GM12878 (cell line): ENCODE data around the gene ATXN8OS. TPM values are rescaled to one million over a fixed set of nuclear protein-coding genes. Genes with fewer than 3 reads are reported as not detected.

ENCODE experiments used
- ATAC-seq: fragments of 200-7000 bp; cut with Tn5 transposase; 3 replicates; pipeline ENCODE4 v1.9.1; 2020; ENCODE audit warnings: mild to moderate bottlenecking, moderate library complexity
- BruUV-seq: library from RNA; stranded (reverse); fragments of 400-500 nt; replicated peaks from 2 replicates; lab custom pipeline; 2021; lab: Mats Ljungman, UMichigan
- CTCF ChIA-PET: fragments of 300-600 bp; sonication (Branson Sonifier 250); formaldehyde crosslinking; extraction: SDS; loops from one replicate; lab custom pipeline; 2021; ENCODE audit warnings: inconsistent platforms; lab: Yijun Ruan, JAX
- POLR2A ChIA-PET: fragments of 350-600 bp; formaldehyde crosslinking; extraction: SDS; loops from one replicate; lab custom pipeline; 2021; ENCODE audit warnings: inconsistent platforms; lab: Charles Lee
- RAD21 ChIA-PET: fragments of 300-600 bp; sonication (Branson Sonifier 250); formaldehyde crosslinking; loops from one replicate; lab custom pipeline; 2023; ENCODE audit warnings: antibody characterized with exemption; ENCODE audit not compliant: unreplicated experiment; lab: Charles Lee
- SMC1A ChIA-PET: fragments of 300-600 bp; sonication (Branson Sonifier 250); formaldehyde crosslinking; loops from one replicate; lab custom pipeline; 2023; ENCODE audit not compliant: unreplicated experiment, uncharacterized antibody; lab: Charles Lee
- DNase-seq: peaks from one replicate; pipeline ENCODE4 v3.0.0-alpha.2; 2011; ENCODE audit warnings: low read depth, low spot score
- FAIRE-seq: peaks from 3 replicates; lab custom pipeline; 2011; peaks lifted over from hg19 to GRCh38; lab: Jason Lieb, UNC
- H2AFZ ChIP-seq: 2 replicates; pipeline ENCODE4 v1.6.0; 2011; ENCODE audit warnings: low read depth, low read length, control low read depth; ENCODE audit not compliant: control insufficient read depth
- H3K27ac ChIP-seq: 2 replicates; pipeline ENCODE4 v1.5.1; 2011; ENCODE audit warnings: control low read depth; ENCODE audit not compliant: control insufficient read depth, insufficient read depth
- H3K27me3 ChIP-seq, 2 experiments: replicated peaks in 1 of 2; 2 replicates each; pipeline versions ENCODE4 v1.6.0 to v1.6.1; 2011; ENCODE audit warnings: low read length in 1 of 2; ENCODE audit not compliant: control insufficient read depth in 2 of 2, insufficient read depth in 2 of 2
- H3K36me3 ChIP-seq, 2 experiments: 2 replicates each; pipeline ENCODE4 v1.5.1; 2011; ENCODE audit warnings: low read length in 1 of 2; ENCODE audit not compliant: control insufficient read depth in 2 of 2, insufficient read depth in 2 of 2
- H3K4me1 ChIP-seq: 2 replicates; pipeline ENCODE4 v1.6.1; 2011; ENCODE audit warnings: mild to moderate bottlenecking, low read length, moderate library complexity, mixed read lengths; ENCODE audit not compliant: control insufficient read depth, insufficient read depth
- H3K4me2 ChIP-seq: 2 replicates; pipeline ENCODE4 v1.6.0; 2011; ENCODE audit warnings: control low read depth; ENCODE audit not compliant: control insufficient read depth, insufficient read depth
- H3K4me3 ChIP-seq: fragments of 200-600 bp; sonication (generic); 2 replicates; pipeline ENCODE4 v1.5.1; 2016
- H3K79me2 ChIP-seq: 2 replicates; pipeline ENCODE4 v1.6.0; 2011; ENCODE audit warnings: low read length; ENCODE audit not compliant: control insufficient read depth, insufficient read depth
- H3K9ac ChIP-seq: 2 replicates; pipeline ENCODE4 v1.8.0; 2011; ENCODE audit warnings: low read length, control low read depth, mixed read lengths; ENCODE audit not compliant: control insufficient read depth, insufficient read depth
- H3K9me3 ChIP-seq: replicated peaks from 3 replicates; pipeline ENCODE4 v1.5.1; 2011; ENCODE audit warnings: mild to moderate bottlenecking, low read length; ENCODE audit not compliant: control insufficient read depth, insufficient read depth
- H4K20me1 ChIP-seq: 2 replicates; pipeline ENCODE4 v1.6.0; 2011; ENCODE audit not compliant: control insufficient read depth, insufficient read depth
- BMI1 ChIP-seq: fragments of 450-650 bp; IDR thresholded peaks from 2 replicates; pipeline ENCODE4 v1.6.1; 2016; ENCODE audit warnings: mild to moderate bottlenecking, moderate library complexity, borderline replicate concordance
- EED ChIP-seq: sonication (generic); IDR thresholded peaks from 2 replicates; pipeline ENCODE4 v1.6.1; 2016; ENCODE audit warnings: antibody characterized with exemption, low read depth
- GATAD2B ChIP-seq: fragments of 450-650 bp; conservative IDR thresholded peaks from 2 replicates; pipeline ENCODE4 v1.6.1; 2017; ENCODE audit warnings: low read depth, mild to moderate bottlenecking, moderate library complexity
- HDAC2 ChIP-seq: fragments of 200-600 bp; sonication (generic); IDR thresholded peaks from 2 replicates; pipeline ENCODE4 v1.6.1; 2017
- HDAC6 ChIP-seq: fragments of 200-600 bp; sonication (generic); IDR thresholded peaks from one replicate; pipeline ENCODE4 v1.8.0; 2017; ENCODE audit warnings: antibody characterized with exemption; ENCODE audit not compliant: unreplicated experiment
- MTA3 ChIP-seq: IDR thresholded peaks from 2 replicates; pipeline ENCODE4 v1.6.1; 2012; ENCODE audit warnings: low read length, inconsistent platforms, borderline replicate concordance
- YY1 ChIP-seq: IDR thresholded peaks from 2 replicates; pipeline ENCODE4 v1.6.1; 2011; ENCODE audit warnings: low read depth, mild to moderate bottlenecking, low read length
- ZBED1 ChIP-seq: IDR thresholded peaks from 2 replicates; pipeline ENCODE4 v1.6.1; 2016; ENCODE audit warnings: borderline replicate concordance
- WGBS: methylation state at CpG from one replicate; pipeline ENCODE4 v1.1.6; 2016; ENCODE audit warnings: low lambda C conversion rate; ENCODE audit not compliant: insufficient replicate concordance, insufficient coverage; ENCODE audit errors: missing lambda C conversion rate; 5-methylcytosine and 5-hydroxymethylcytosine counted together
- in situ Hi-C: fragments of 300-500 bp; cut with MboI; formaldehyde crosslinking; loops from 9 replicates; pipeline ENCODE4 v1.14.3; 2018; ENCODE audit warnings: mixed read lengths
- intact Hi-C: fragments of 100-400 bp; cut with micrococcal nuclease; formaldehyde crosslinking; loops from one replicate; pipeline ENCODE4 v1.14.2; 2022; ENCODE audit not compliant: unreplicated experiment
- polyA plus RNA-seq, 11 experiments: library from polyadenylated mRNA; depleted of rRNA in 4 of 11; unstranded in 6 of 11; stranded (reverse) in 5 of 11; fragments of >200 nt; fragmentation: Nextera tagmentation in 4 of 11; fragmentation: Illumina TruSeq in 1 of 11; extraction: Ambion mirVana in 4 of 11; extraction: Trizol in 1 of 11; gene quantifications; 1 replicate in 1 of 11; 2 replicates in 10 of 11; pipeline versions ENCODE4 v1.2.1 to v1.2.3, GENCODE V29; 2011 to 2016; ENCODE audit warnings: inconsistent platforms in 2 of 11, missing spikeins in 2 of 11, low read depth in 1 of 11
- total RNA-seq, 4 experiments: library from RNA; depleted of rRNA in 3 of 4; stranded (reverse); fragments of >200 nt in 3 of 4; fragmentation: Illumina TruSeq in 1 of 4; extraction: Trizol in 1 of 4; gene quantifications; 2 replicates each; pipeline versions ENCODE4 v1.2.1 to v1.2.3, GENCODE V29; 2013 to 2021
- TF ChIP-seq, protein P1 (sequence below): IDR thresholded peaks from 2 replicates; pipeline ENCODE4 v1.6.1; 2012; ENCODE audit warnings: low read depth, low read length, improper control_type of control experiment
- TF ChIP-seq, protein P2 (sequence below): fragments of 450-650 bp; IDR thresholded peaks from 2 replicates; pipeline ENCODE4 v1.6.1; 2017; ENCODE audit warnings: mild to moderate bottlenecking
- TF ChIP-seq, protein P3 (sequence below): IDR thresholded peaks from 2 replicates; pipeline ENCODE4 v1.6.1; 2011; ENCODE audit warnings: borderline replicate concordance, low read depth, mild to moderate bottlenecking, moderate library complexity, mixed read lengths, low read length; ENCODE audit not compliant: insufficient read depth; ENCODE audit errors: extremely low read length

ATXN8OS gene
- total and polyA plus RNA-seq, 10 of the 15 experiments (the other 5 are each of a cell fraction or from before 2014, with no cell fraction given): not detected

DNA sequence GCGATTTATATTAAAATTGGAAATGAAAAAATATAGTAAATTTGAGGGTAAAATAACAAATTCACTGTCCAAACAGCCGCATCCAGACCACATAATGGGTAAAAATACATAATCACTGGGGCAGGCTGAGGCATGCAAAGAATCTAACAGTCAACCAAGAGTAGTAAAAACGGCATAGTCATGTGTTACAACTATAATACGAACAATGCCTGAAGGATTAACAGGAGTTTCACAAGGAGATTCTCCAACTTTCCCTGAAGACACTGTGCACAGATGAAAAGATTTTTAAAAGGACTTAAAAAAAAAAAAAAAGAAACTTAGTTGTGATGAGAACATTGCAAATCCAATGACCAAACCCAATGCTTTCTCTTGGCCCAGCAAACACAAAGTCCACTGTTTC lies 20.4 kb upstream of the ATXN8OS start:
- FAIRE-seq (no peak), ATAC-seq (no peak), DNase-seq (no peak)
- H3K4me2 ChIP-seq: no peak overlapping the region
- H3K27ac ChIP-seq: no peak overlapping the region
- CTCF ChIA-PET: interaction anchor here (0.6 to 1.5 kb wide), 3 partner anchors 9 to 473 kb away, joined by 3 to 9 read pairs (median 4); no protein-coding TSS in a partner anchor
- no peaks in the 10 kb centered on the region for H3K79me2 ChIP-seq
- H3K27me3 ChIP-seq: no peaks in the 10 kb centered on the region
- no peaks in the 10 kb centered on the region for H4K20me1 ChIP-seq
- RAD21 ChIA-PET: no interaction called here
- H3K9ac ChIP-seq: no peak overlapping the region
- no peaks in the 10 kb centered on the region for H3K4me1 ChIP-seq
- no peak overlapping the region for H3K4me3 ChIP-seq
- no TSS peak for BruUV-seq
- no peaks in the 10 kb centered on the region for H3K36me3 ChIP-seq
- in situ Hi-C loops: no loop called here
- TF ChIP-seq, protein P1, sequence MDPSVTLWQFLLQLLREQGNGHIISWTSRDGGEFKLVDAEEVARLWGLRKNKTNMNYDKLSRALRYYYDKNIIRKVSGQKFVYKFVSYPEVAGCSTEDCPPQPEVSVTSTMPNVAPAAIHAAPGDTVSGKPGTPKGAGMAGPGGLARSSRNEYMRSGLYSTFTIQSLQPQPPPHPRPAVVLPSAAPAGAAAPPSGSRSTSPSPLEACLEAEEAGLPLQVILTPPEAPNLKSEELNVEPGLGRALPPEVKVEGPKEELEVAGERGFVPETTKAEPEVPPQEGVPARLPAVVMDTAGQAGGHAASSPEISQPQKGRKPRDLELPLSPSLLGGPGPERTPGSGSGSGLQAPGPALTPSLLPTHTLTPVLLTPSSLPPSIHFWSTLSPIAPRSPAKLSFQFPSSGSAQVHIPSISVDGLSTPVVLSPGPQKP: no peak
- TF ChIP-seq, protein P2, sequence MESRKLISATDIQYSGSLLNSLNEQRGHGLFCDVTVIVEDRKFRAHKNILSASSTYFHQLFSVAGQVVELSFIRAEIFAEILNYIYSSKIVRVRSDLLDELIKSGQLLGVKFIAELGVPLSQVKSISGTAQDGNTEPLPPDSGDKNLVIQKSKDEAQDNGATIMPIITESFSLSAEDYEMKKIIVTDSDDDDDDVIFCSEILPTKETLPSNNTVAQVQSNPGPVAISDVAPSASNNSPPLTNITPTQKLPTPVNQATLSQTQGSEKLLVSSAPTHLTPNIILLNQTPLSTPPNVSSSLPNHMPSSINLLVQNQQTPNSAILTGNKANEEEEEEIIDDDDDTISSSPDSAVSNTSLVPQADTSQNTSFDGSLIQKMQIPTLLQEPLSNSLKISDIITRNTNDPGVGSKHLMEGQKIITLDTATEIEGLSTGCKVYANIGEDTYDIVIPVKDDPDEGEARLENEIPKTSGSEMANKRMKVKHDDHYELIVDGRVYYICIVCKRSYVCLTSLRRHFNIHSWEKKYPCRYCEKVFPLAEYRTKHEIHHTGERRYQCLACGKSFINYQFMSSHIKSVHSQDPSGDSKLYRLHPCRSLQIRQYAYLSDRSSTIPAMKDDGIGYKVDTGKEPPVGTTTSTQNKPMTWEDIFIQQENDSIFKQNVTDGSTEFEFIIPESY: no peak
- TF ChIP-seq GATAD2B (no peak), YY1 (no peak), HDAC6 (no peak), BMI1 (no peak), EED (no peak), HDAC2 (no peak), ZBED1 (no peak), MTA3 (no peak)
- TF ChIP-seq, protein P3, sequence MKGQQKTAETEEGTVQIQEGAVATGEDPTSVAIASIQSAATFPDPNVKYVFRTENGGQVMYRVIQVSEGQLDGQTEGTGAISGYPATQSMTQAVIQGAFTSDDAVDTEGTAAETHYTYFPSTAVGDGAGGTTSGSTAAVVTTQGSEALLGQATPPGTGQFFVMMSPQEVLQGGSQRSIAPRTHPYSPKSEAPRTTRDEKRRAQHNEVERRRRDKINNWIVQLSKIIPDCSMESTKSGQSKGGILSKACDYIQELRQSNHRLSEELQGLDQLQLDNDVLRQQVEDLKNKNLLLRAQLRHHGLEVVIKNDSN: no peak
- intact Hi-C loops: no loop called here
- POLR2A ChIA-PET: no interaction called here
- SMC1A ChIA-PET: interaction anchor here (1.1 to 2.0 kb wide), 2 partner anchors 8 to 10 kb away, joined by 3 to 8 read pairs; no protein-coding TSS in a partner anchor
- no peaks in the 10 kb centered on the region for H3K9me3 ChIP-seq
- 11% methylated on average over 4 of the region's 4 CpGs for WGBS
- H2AFZ ChIP-seq: no peak overlapping the region
